K562 (cell line): ENCODE data around the gene FAM227A. TPM values are rescaled to one million over a fixed set of nuclear protein-coding genes. Genes with fewer than 3 reads are reported as not detected.

Experiments
- ATF2 ChIP-seq: sonication (generic); formaldehyde crosslinking; IDR thresholded peaks from 2 replicates; pipeline ENCODE4 v1.8.1; 2022; ENCODE audit warnings: missing genetic modification reagents
- ATF7 ChIP-seq: fragments of 450-650 bp; IDR thresholded peaks from 2 replicates; pipeline ENCODE4 v1.7.1; 2014; ENCODE audit warnings: mild to moderate bottlenecking, moderate library complexity
- BRD4 ChIP-seq: fragments of 200-600 bp; sonication (generic); IDR thresholded peaks from 2 replicates; pipeline ENCODE4 v1.6.1; 2017; ENCODE audit warnings: inconsistent platforms
- CAMTA2 ChIP-seq: fragments of 250-450 bp; sonication (Bioruptor Pico); conservative IDR thresholded peaks from 2 replicates; pipeline ENCODE4 v1.5.1; 2022
- CEBPB ChIP-seq: fragments of 450-650 bp; IDR thresholded peaks from 2 replicates; pipeline ENCODE4 v1.6.1; 2016; ENCODE audit warnings: missing genetic modification characterization, missing compliant biosample characterization
- CHCHD3 ChIP-seq: fragments of 250-450 bp; sonication (Bioruptor Pico); IDR thresholded peaks from 2 replicates; pipeline ENCODE4 v2.1.2; 2022; ENCODE audit warnings: mild to moderate bottlenecking
- CREBBP ChIP-seq: IDR thresholded peaks from one replicate; pipeline ENCODE4 v1.6.1; 2012; ENCODE audit warnings: low read depth, mild to moderate bottlenecking, control low read depth, inconsistent platforms, low read length
- CSDE1 ChIP-seq, 2 experiments: fragments of 450-650 bp; IDR thresholded peaks; 2 replicates each; pipeline ENCODE4 v1.6.1; 2016; ENCODE audit warnings: mild to moderate bottlenecking in 1 of 2
- DMBX1 ChIP-seq: fragments of 250-450 bp; sonication (Bioruptor Pico); IDR thresholded peaks from 2 replicates; pipeline ENCODE4 v1.8.0; 2022; ENCODE audit warnings: inconsistent platforms, mild to moderate bottlenecking, moderate library complexity, borderline replicate concordance
- EP300 ChIP-seq: IDR thresholded peaks from 2 replicates; pipeline ENCODE4 v1.6.1; 2012; ENCODE audit warnings: low read length, improper control_type of control experiment
- FOXM1 ChIP-seq, 2 experiments: fragments of 450-650 bp in 1 of 2; sonication (generic) in 1 of 2; formaldehyde crosslinking in 1 of 2; IDR thresholded peaks; 2 replicates each; pipeline versions ENCODE4 v1.6.1 to v1.9.0; 2017 to 2022; ENCODE audit warnings: low read depth in 2 of 2, mild to moderate bottlenecking in 2 of 2, missing genetic modification reagents in 1 of 2, moderate library complexity in 1 of 2
- GABPA ChIP-seq: fragments of 200-800 bp; sonication (Bioruptor generic); conservative IDR thresholded peaks from 2 replicates; pipeline ENCODE4 v1.6.1; 2016; ENCODE audit warnings: low read depth, missing genetic modification characterization, missing compliant biosample characterization
- MEF2A ChIP-seq: IDR thresholded peaks from 2 replicates; pipeline ENCODE4 v1.6.1; 2011; ENCODE audit warnings: low read depth, mild to moderate bottlenecking, low read length, moderate library complexity; ENCODE audit not compliant: control insufficient read depth
- MIER1 ChIP-seq: fragments of 450-650 bp; IDR thresholded peaks from 2 replicates; pipeline ENCODE4 v1.6.1; 2016; ENCODE audit warnings: antibody characterized with exemption, mild to moderate bottlenecking, low read depth
- MTA3 ChIP-seq: fragments of 450-650 bp; formaldehyde crosslinking; IDR thresholded peaks from 2 replicates; pipeline ENCODE4 v1.6.1; 2017; ENCODE audit warnings: mild to moderate bottlenecking, borderline replicate concordance
- NCOR1 ChIP-seq: fragments of 450-650 bp; IDR thresholded peaks from 2 replicates; pipeline ENCODE4 v1.6.1; 2016; ENCODE audit warnings: mild to moderate bottlenecking, moderate library complexity
- PTRF ChIP-seq: fragments of 450-650 bp; IDR thresholded peaks from 2 replicates; pipeline ENCODE4 v1.6.1; 2016; ENCODE audit warnings: mild to moderate bottlenecking, missing genetic modification characterization, missing compliant biosample characterization
- RNF219 ChIP-seq: fragments of 250-450 bp; sonication (Bioruptor Pico); IDR thresholded peaks from 2 replicates; pipeline ENCODE4 v1.5.0; 2022; ENCODE audit warnings: mild to moderate bottlenecking
- SAFB ChIP-seq: fragments of 200-400 bp; formaldehyde crosslinking; IDR thresholded peaks from 2 replicates; pipeline ENCODE4 v1.6.1; 2017; ENCODE audit warnings: low read depth, low read length, borderline replicate concordance
- SMAD4 ChIP-seq: fragments of 250-450 bp; sonication (Bioruptor Pico); conservative IDR thresholded peaks from 2 replicates; pipeline ENCODE4 v1.8.0; 2021; ENCODE audit warnings: inconsistent platforms, mild to moderate bottlenecking, moderate library complexity
- SP1 ChIP-seq: sonication (generic); formaldehyde crosslinking; IDR thresholded peaks from 2 replicates; pipeline ENCODE4 v1.8.1; 2022; ENCODE audit warnings: mild to moderate bottlenecking, missing genetic modification reagents
- TSHZ1 ChIP-seq: fragments of 250-450 bp; sonication (Bioruptor Pico); IDR thresholded peaks from 2 replicates; pipeline ENCODE4 v1.4.0; 2020; ENCODE audit warnings: mild to moderate bottlenecking, moderate library complexity
- ZNF717 ChIP-seq: fragments of 250-450 bp; sonication (Bioruptor Pico); IDR thresholded peaks from 2 replicates; pipeline ENCODE4 v1.5.0; 2021
- polyA plus RNA-seq, 8 experiments: library from polyadenylated mRNA; depleted of rRNA in 4 of 8; stranded (reverse) in 5 of 8; unstranded in 3 of 8; fragments of >200 nt; fragmentation: Nextera tagmentation in 2 of 8; fragmentation: Illumina TruSeq in 1 of 8; extraction: Ambion mirVana in 2 of 8; extraction: Trizol in 1 of 8; gene quantifications; 2 replicates each; pipeline versions ENCODE4 v1.2.1 to v1.2.3, GENCODE V29; 2011 to 2014; ENCODE audit warnings: inconsistent platforms in 1 of 8, missing spikeins in 1 of 8
- total RNA-seq, 7 experiments: library from RNA; depleted of rRNA in 6 of 7; stranded (reverse); fragments of >200 nt in 6 of 7; fragmentation: Illumina TruSeq in 2 of 7; extraction: Trizol in 2 of 7; gene quantifications; 2 replicates each; pipeline versions ENCODE4 v1.2.1 to v1.2.3, GENCODE V29; 2011 to 2021; ENCODE audit warnings: low replicate concordance in 1 of 7

The FAM227A gene
- total and polyA plus RNA-seq, 9 of the 15 experiments (the other 6 are each of a cell fraction or from before 2014, with no cell fraction given): 0.10 to 2.2 (median 0.83) TPM

GRCh38 chr22:38681582-38682335 lies 25.6 kb upstream of the FAM227A start, which contains the start of gene TOMM22 (continued):
- peak; percentile 36 for TF ChIP-seq NCOR1
- TF ChIP-seq DMBX1 (CRISPR knock-in tag): no peak
- no peak for TF ChIP-seq SAFB
- TF ChIP-seq ATF7: peak; percentile 55; the same call in 1 of the 2 replicates
- peak; percentile 44; the same call in 1 of the 2 replicates for TF ChIP-seq SP1 (CRISPR knock-in tag)
- no peak for TF ChIP-seq PTRF (tag)
- peak; percentile 72; the same call in 1 of the 2 replicates for TF ChIP-seq MTA3
- no peak for TF ChIP-seq FOXM1 (IDR thresholded peaks at IDR 0.05; ENCODE audit: low read depth)
- 0 out of 2 replicates have a peak, but pooled peaks have one; percentile 44 for TF ChIP-seq FOXM1 (CRISPR knock-in tag; IDR thresholded peaks at IDR 0.05; ENCODE audit: low read depth)
- TF ChIP-seq TSHZ1 (CRISPR knock-in tag): no peak
- 0 out of 2 replicates have a peak, but pooled peaks have one; percentile 32 for TF ChIP-seq SMAD4 (CRISPR knock-in tag)
- no peak for TF ChIP-seq CSDE1 (IDR thresholded peaks at IDR 0.05)
- TF ChIP-seq CHCHD3 (CRISPR knock-in tag): no peak
- no peak for TF ChIP-seq ATF2 (CRISPR knock-in tag)
- TF ChIP-seq EP300: no peak
- TF ChIP-seq CREBBP: no peak
- TF ChIP-seq MIER1: no peak
- no peak for TF ChIP-seq MEF2A
- no peak for TF ChIP-seq RNF219 (CRISPR knock-in tag)
- no peak for TF ChIP-seq BRD4
- no peak for TF ChIP-seq CEBPB (tag)
- TF ChIP-seq GABPA (tag): peak; percentile 99
- TF ChIP-seq CAMTA2 (CRISPR knock-in tag): no peak
- TF ChIP-seq ZNF717 (CRISPR knock-in tag): no peak
